Natural killer cell treated with Interleukin-12 subunit alpha and Interleukin-12 subunit beta and Interleukin-15 and Interleukin-18, amount 100 ng/mL, for 72 hours (primary cell): ENCODE data around the gene RIMBP2. TPM values are rescaled to one million over a fixed set of nuclear protein-coding genes. Genes with fewer than 3 reads are reported as not detected.

Source experiments
- ATAC-seq, 2 donors: fragments of 150-1000 bp; cut with Tn5 transposase in 1 of 2; sonication (Bioruptor Pico), chemical (Tn5 transposase) in 1 of 2; 2 replicates each; pipeline ENCODE4 v1.10.0; 2021
- DNase-seq: peaks from one replicate; pipeline ENCODE4 v3.0.0; 2022; ENCODE audit warnings: low spot score
- H3K27ac Mint-ChIP-seq, 2 donors: 1 replicate in 1 of 2; 2 replicates in 1 of 2; pipeline ENCODE4 v1.8.0; 2022; ENCODE audit warnings: mixed read lengths in 2 of 2, mild to moderate bottlenecking in 1 of 2, moderate library complexity in 1 of 2
- H3K27me3 Mint-ChIP-seq, 2 donors: 1 replicate in 1 of 2; 2 replicates in 1 of 2; pipeline ENCODE4 v1.8.0; 2022; ENCODE audit warnings: mixed read lengths in 2 of 2
- H3K36me3 Mint-ChIP-seq: one replicate; pipeline ENCODE4 v1.8.0; 2022; ENCODE audit warnings: mixed read lengths
- H3K4me1 Mint-ChIP-seq, 2 donors: 1 replicate in 1 of 2; 2 replicates in 1 of 2; pipeline ENCODE4 v1.8.0; 2022; ENCODE audit warnings: low read depth in 2 of 2, mixed read lengths in 2 of 2, mild to moderate bottlenecking in 1 of 2
- H3K4me3 Mint-ChIP-seq: one replicate; pipeline ENCODE4 v1.8.0; 2022; ENCODE audit warnings: mixed read lengths
- H3K9me3 Mint-ChIP-seq: 2 replicates; pipeline ENCODE4 v1.8.0; 2022; ENCODE audit warnings: mixed read lengths
- total RNA-seq, 2 donors: library from RNA; stranded (reverse); gene quantifications; one replicate each; pipeline ENCODE4 v1.2.3, GENCODE V29; 2022

Gene RIMBP2
- total RNA-seq, 2 donors from 2014 or later: not detected

DNA sequence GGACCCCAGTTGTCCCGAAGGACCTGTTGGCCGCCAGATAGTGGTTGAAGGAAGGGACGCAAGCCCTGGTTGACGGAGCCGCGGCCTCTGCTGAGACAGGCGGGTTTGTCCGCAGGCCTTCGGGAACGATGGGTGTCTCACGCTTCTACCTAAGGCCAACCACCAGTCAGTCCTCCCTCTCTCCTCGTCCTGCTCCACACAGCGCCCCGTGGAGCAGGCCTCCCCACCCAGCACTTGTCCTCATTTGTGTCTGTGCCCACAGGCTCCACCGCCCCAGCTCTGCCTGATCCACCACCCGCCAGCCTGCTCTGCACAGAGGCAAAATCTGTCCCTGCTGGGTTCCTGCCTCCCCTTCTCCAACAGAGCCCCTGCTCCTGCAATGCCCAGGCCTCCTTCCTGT is 41.0 kb downstream of the RIMBP2 start:
- Mint-ChIP-seq H3K27ac (no peak overlapping the region), H3K27me3 (no peaks in the 10 kb centered on the region), H3K36me3 (no peaks in the 10 kb centered on the region), H3K9me3 (no peaks in the 10 kb centered on the region), H3K4me1 (no peaks in the 10 kb centered on the region), H3K4me3 (no peak overlapping the region)
- no peak for ATAC-seq
- DNase-seq: no peak

DNA sequence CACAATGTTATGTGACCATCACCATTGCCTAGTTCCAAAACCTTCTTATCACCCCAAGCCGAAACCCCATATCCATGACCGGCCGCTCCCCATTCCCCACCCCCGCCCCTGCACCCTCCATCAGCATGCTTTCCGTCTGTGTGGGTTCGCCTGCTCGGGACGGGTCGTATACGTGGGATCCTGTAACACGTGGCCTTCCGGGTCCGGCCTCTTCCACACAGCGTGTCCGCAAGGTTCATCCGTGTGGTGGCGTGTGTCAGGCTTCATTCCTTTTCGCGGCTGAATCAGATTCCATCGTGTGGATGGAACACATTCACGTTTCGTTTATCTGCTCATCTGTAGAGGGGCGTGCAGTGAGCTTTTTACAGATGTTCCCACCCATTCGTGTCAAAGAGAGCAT is 41.4 kb downstream of the RIMBP2 start:
- no peak for ATAC-seq
- DNase-seq: no peak
- no peaks in the 10 kb centered on the region for H3K36me3 Mint-ChIP-seq
- H3K9me3 Mint-ChIP-seq: no peaks in the 10 kb centered on the region
- H3K4me1 Mint-ChIP-seq: no peaks in the 10 kb centered on the region
- no peak overlapping the region for H3K4me3 Mint-ChIP-seq
- H3K27me3 Mint-ChIP-seq: no peaks in the 10 kb centered on the region
- no peak overlapping the region for H3K27ac Mint-ChIP-seq

DNA sequence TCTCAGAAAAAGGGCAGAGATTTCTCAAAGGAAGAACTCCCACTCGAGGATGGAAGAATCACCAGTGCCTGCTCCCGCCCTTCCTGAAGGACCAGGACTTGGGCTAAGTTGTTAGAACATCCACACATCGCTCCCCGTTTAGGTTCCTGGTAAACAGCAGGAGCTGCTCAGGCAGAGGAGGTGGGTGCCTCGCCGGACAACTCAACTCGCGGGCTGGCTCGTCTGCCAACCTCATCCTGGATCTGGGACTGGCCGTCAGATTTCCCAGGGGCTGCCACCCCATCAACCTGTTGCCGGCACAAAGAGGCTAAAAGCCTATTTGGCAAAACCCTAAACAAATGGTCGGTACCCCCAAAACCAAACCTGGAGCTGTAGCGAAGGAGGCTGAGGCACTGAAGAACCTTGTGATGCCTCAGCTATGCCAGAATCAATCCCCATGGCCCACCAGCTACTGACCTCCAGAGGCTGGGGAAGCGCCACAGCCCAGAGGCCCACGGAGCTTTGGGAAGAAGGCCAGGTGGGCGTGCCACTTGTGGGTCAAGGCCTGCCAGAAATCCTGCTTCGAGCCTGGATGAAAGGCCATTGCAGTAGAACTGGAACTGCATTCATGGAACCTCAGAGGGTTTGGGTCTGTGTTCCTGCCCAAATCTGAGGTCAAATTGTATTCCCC is 42.9 kb downstream of the RIMBP2 start:
- Mint-ChIP-seq H3K27ac (no peak overlapping the region), H3K4me1 (no peaks in the 10 kb centered on the region), H3K36me3 (no peaks in the 10 kb centered on the region), H3K4me3 (no peak overlapping the region), H3K9me3 (no peaks in the 10 kb centered on the region), H3K27me3 (no peaks in the 10 kb centered on the region)
- DNase-seq: no peak
- no peak for ATAC-seq

DNA sequence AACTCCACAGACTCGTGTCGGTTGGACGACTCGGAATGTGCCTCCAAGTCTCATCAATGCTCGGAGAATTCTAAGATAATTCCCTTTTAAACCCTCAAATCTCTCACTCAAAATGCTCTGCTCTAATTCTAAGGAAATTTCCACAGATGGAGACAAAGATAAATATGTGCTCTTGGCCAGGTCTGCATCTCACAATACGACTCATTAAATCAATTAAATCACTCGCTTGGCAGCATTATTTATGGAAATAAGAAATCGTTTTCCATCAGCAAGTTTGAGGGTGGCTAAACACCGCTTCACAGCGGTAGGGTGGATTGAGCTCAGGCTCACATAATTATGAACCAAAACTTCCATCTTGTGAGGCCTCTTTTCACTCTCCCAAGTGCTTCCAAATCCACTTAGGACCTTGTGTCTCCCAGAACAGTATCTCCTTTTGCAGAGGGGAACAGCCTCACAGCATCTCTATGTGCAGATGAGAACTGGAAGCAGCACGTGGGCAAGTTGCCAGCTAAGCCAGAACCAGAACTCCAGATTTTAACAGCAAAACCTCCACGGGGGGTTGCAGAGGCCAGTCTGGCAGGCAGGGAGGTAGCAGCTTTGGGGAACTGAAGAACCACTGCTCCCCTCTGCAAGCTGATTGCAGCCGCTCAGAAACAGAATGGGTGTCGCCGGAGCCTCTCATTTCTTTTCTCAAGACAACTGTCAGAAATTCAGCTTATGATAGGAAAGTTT is 43.8 kb downstream of the RIMBP2 start:
- no peaks in the 10 kb centered on the region for H3K4me1 Mint-ChIP-seq
- no peaks in the 10 kb centered on the region for H3K27me3 Mint-ChIP-seq
- H3K4me3 Mint-ChIP-seq: no peak overlapping the region
- H3K9me3 Mint-ChIP-seq: no peaks in the 10 kb centered on the region
- ATAC-seq: no peak
- no peaks in the 10 kb centered on the region for H3K36me3 Mint-ChIP-seq
- H3K27ac Mint-ChIP-seq: no peak overlapping the region
- no peak for DNase-seq

DNA sequence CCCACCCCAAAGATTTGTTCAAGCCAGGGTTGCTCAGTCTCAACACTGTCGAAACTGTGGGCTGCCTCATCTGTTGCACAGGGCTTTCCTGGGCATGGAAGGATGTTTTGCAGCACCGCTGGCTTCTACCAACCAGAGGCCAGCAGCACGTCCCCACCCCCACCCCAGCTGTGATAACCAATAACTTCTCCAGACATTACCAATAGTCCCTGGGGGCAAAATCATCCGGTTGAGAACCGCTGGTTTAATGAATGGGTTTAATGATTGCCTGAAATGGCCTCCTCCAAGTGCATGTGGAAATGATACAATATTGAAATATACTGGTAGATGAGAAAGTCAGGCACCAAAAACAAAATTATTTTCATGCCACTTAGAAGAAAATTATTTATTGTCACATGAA is 44.5 kb downstream of the RIMBP2 start:
- Mint-ChIP-seq H3K27ac (no peak overlapping the region), H3K4me1 (no peaks in the 10 kb centered on the region), H3K27me3 (no peaks in the 10 kb centered on the region), H3K9me3 (no peaks in the 10 kb centered on the region), H3K4me3 (no peak overlapping the region), H3K36me3 (no peaks in the 10 kb centered on the region)
- ATAC-seq (no peak), DNase-seq (no peak)

DNA sequence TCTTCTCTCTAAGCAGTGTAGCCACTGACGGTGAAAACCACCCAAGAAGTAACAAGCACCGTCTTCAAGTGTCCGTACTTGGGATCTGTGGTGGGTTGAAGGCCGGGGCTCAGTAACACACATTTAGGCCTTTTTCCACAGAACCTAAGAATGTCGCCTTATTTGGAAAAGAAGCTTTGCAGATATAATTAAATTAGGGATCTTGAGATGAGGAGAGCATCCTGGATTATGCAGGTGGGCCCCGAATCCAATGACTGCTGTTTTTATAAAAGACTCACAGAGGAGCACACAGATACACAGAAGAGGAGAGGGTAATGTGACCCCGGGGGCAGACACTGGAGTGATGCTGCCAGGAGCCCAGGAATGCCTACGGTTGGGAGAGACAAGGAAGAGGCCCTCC is 46.3 kb downstream of the RIMBP2 start:
- H3K27me3 Mint-ChIP-seq: no peaks in the 10 kb centered on the region
- no peaks in the 10 kb centered on the region for H3K4me1 Mint-ChIP-seq
- H3K27ac Mint-ChIP-seq: no peak overlapping the region
- ATAC-seq (no peak), DNase-seq (no peak)
- no peaks in the 10 kb centered on the region for H3K9me3 Mint-ChIP-seq
- H3K36me3 Mint-ChIP-seq: no peaks in the 10 kb centered on the region
- H3K4me3 Mint-ChIP-seq: no peak overlapping the region

DNA sequence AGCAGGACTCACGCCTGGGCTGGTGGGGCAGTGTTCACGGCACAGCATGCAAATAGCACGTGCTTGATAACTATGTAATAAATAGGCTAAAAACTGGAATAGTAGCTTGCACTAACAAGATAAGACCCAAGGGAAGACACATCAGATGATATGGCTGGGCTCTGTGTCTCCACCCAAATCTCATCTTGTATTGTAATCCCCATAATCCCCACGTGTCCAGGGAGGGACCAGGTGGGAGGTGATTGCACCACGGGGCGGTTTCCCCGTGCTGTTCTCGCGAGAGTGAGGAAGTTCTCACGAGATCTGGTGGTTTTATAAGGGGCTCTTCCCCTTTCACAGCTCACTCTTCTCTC is 46.9 kb downstream of the RIMBP2 start:
- Mint-ChIP-seq H3K4me1 (no peaks in the 10 kb centered on the region), H3K4me3 (no peak overlapping the region), H3K27ac (no peak overlapping the region), H3K9me3 (no peaks in the 10 kb centered on the region), H3K27me3 (no peaks in the 10 kb centered on the region), H3K36me3 (no peaks in the 10 kb centered on the region)
- no peak for ATAC-seq
- no peak for DNase-seq

DNA sequence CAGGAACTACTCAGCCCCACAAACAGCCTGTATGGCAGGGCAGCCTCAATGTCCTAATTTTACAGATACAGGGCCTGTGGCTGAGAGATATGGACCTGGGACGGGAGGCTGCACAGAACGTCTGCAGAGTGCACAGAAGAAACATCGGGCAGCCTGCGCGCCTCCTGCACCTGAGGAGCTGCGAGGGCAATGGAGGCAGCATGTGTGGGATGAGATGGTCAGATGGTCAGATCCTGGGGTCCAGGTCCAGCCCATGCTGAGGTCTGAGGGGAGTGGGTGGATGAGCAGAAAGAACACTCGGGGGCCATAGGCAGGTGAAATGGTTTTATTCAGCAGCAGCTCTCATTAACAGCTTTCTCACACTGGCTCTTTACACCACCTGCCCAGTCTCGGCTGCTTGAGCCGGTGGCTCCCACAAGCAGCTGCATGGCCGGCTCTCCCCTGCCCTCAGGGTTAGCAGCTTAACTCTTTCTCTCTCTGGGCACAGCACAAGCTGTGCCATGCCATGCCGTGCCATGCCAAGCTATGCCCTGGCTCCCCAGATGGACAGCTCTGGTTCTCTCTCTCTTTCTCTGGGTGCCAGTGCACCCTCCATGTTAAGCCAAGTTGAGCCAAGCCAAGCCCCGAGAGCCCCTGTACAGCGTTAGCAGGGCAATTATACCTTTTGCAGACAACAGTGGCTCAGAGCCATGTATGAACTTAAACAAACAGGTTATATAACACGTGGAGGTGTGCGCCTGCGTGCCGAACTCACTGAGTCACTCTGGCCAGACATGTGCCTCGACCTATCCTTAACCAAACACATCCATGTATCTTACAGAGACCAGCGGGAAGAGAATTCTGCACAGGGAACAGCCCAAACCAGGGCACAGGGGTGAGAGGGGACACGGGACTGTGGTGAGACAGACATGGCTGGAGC is 47.6 kb downstream of the RIMBP2 start:
- Mint-ChIP-seq H3K27me3 (peaks cover 0 to 3% of the 10 kb centered on the region in 2 donors), H3K9me3 (no peaks in the 10 kb centered on the region), H3K27ac (no peak overlapping the region), H3K4me3 (no peak overlapping the region), H3K36me3 (no peaks in the 10 kb centered on the region), H3K4me1 (no peaks in the 10 kb centered on the region)
- ATAC-seq: no peak
- no peak for DNase-seq

DNA sequence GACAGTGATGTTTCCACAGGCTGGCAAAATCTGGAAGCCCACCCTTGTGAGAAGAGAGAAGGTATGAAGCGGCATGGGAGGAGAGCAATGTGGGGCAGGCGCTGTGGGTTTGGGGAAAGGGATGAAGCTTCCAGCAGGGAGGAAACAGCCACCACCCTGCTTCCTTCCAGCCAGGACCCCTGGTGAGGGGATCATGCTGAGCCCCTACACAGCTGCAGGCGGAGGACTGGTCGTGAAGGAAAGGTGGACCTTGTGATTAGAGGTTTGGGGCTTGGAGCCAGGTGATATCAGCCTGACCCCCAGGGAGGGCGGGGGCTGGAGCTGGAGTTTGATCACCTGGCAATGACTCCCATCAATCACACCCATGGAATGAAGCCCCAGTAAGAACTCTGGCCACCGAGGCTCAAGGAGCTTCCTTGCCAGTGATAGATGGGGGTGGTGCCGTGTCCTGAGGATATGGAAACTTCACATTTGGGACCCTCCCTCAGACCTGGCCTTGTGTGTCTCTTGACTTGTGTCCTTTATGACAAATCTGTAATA is 48.6 kb downstream of the RIMBP2 start:
- no peaks in the 10 kb centered on the region for H3K9me3 Mint-ChIP-seq
- H3K27ac Mint-ChIP-seq: no peak overlapping the region
- H3K36me3 Mint-ChIP-seq: no peaks in the 10 kb centered on the region
- ATAC-seq: no peak
- peaks cover 0 to 3% of the 10 kb centered on the region in 2 donors for H3K27me3 Mint-ChIP-seq
- no peak overlapping the region for H3K4me3 Mint-ChIP-seq
- H3K4me1 Mint-ChIP-seq: no peaks in the 10 kb centered on the region
- no peak for DNase-seq

DNA sequence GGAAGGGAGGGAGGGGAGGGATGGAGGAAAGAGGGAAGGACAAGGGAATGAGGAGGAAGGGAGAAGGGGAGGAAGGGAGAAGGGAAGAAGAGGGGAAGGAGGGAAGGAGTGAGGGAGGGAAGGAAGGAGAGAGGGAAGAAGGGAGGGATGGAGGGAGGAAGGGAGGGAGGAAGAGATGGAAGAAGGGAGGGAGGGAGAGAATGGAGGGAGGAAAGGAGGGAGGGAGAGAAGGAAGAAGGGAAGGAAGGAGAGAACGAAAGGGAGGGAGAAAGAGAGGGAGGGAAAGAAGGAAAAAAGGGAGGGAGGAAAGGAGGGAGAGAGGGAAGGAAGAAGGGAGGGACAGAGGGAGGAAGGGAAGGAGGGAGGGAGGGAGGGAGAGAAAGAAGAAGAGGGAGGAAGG is 49.5 kb downstream of the RIMBP2 start:
- no peaks in the 10 kb centered on the region for H3K4me1 Mint-ChIP-seq
- H3K4me3 Mint-ChIP-seq: no peak overlapping the region
- DNase-seq: no peak
- H3K9me3 Mint-ChIP-seq: no peaks in the 10 kb centered on the region
- no peak overlapping the region for H3K27ac Mint-ChIP-seq
- ATAC-seq: no peak
- no peaks in the 10 kb centered on the region for H3K36me3 Mint-ChIP-seq
- peaks cover 0 to 3% of the 10 kb centered on the region in 2 donors for H3K27me3 Mint-ChIP-seq

DNA sequence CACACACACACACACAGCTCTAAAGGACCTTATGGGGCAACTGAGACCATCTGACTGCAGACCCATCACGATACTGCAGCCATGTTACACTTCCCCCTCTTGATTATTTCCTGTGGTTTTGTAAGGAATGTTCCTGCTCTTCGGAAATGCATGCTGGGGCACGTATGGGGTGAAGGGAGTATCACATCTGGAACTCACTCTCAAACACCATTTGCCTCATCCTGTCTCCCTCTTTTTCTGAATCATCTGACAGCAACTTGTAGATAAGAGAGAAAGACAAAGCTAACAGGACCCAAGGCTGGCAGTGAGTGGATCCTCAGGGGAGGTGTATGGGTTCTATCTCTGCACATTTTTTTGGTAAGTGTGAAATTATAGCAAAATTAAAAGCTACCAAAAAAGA is 50.3 kb downstream of the RIMBP2 start:
- Mint-ChIP-seq H3K36me3 (no peaks in the 10 kb centered on the region), H3K4me1 (no peaks in the 10 kb centered on the region), H3K9me3 (no peaks in the 10 kb centered on the region), H3K4me3 (no peak overlapping the region), H3K27ac (no peak overlapping the region), H3K27me3 (peaks cover 0 to 3% of the 10 kb centered on the region in 2 donors)
- no peak for ATAC-seq
- no peak for DNase-seq

DNA sequence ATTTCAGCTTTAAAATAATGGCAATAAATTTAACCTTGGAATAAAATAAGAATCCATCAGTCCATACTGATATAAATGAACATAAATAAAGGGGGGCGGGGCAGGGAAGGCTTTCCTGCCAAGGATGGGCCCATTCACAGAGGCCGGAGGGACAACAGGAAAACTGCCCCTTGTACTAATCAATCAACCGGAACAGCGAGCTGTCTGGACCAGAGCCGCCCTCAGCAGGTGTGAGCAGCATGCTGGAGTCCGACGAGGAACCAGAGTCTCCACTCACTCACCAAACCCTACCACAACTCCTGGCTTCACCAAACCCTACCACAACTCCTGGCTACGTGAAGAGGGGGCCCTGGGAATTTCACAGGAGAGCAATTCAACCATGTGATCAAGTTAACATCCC is 51.3 kb downstream of the RIMBP2 start:
- H3K27ac Mint-ChIP-seq: no peak overlapping the region
- no peak overlapping the region for H3K4me3 Mint-ChIP-seq
- no peaks in the 10 kb centered on the region for H3K4me1 Mint-ChIP-seq
- ATAC-seq (no peak), DNase-seq (no peak)
- no peaks in the 10 kb centered on the region for H3K36me3 Mint-ChIP-seq
- H3K27me3 Mint-ChIP-seq: peaks cover 0 to 3% of the 10 kb centered on the region in 2 donors
- no peaks in the 10 kb centered on the region for H3K9me3 Mint-ChIP-seq

DNA sequence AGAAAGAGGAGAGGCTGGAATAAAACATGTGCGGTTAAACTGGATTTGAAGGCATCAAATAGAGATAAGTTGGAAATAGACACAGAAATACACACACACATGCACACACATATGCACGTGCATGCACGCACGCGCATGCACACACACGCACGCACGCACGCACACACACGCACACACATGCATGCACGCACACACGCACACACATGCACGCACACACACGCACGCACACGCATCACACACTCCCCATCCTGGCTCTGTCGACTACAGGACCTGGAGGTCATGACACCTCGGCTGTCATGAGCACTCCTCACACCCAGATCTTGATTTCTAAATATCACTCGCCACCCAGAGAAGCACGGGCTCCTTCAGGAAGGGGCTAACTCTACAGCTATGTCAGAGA is 51.8 kb downstream of the RIMBP2 start:
- H3K27me3 Mint-ChIP-seq: peaks cover 0 to 3% of the 10 kb centered on the region in 2 donors
- H3K4me3 Mint-ChIP-seq: no peak overlapping the region
- ATAC-seq: no peak
- DNase-seq: no peak
- H3K36me3 Mint-ChIP-seq: no peaks in the 10 kb centered on the region
- no peak overlapping the region for H3K27ac Mint-ChIP-seq
- H3K9me3 Mint-ChIP-seq: no peaks in the 10 kb centered on the region
- H3K4me1 Mint-ChIP-seq: no peaks in the 10 kb centered on the region

DNA sequence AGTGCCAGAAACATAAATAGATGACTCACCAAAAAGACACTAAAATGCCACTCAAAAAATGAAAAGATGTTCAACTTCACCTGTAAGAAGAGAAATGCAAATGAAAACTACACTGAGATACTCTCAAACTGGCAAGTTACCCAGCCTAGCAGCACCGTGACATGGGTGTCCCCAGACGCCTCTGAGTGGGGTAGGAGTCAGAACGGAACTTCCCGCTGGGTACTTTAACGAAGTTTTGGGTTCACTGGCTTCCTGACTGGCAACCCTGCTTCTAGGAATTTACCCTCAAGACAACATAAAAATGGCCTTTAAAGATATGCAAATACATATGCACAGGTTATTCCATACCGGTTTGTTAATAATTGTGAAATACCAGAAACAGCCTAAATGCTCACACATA is 52.6 kb downstream of the RIMBP2 start:
- ATAC-seq (peak in 1 of 2 donors; percentile 42), DNase-seq (no peak)
- H3K36me3 Mint-ChIP-seq: no peaks in the 10 kb centered on the region
- no peaks in the 10 kb centered on the region for H3K4me1 Mint-ChIP-seq
- no peak overlapping the region for H3K4me3 Mint-ChIP-seq
- H3K9me3 Mint-ChIP-seq: no peaks in the 10 kb centered on the region
- H3K27ac Mint-ChIP-seq: no peak overlapping the region
- peaks cover 0 to 3% of the 10 kb centered on the region in 2 donors for H3K27me3 Mint-ChIP-seq
